Neural progenitor cell (in vitro differentiated cells): ENCODE results near the gene RNF148.

Experiments
- CTCF ChIP-seq: fragments of 200-600 bp; sonication (generic); IDR thresholded peaks from 2 replicates; pipeline ENCODE4 v1.5.1; 2017; ENCODE audit warnings: antibody characterized with exemption, mild to moderate bottlenecking
- EZH2 ChIP-seq: fragments of 200-600 bp; sonication (generic); IDR thresholded peaks from 2 replicates; pipeline ENCODE4 v1.6.1; 2017; ENCODE audit warnings: antibody characterized with exemption, mild to moderate bottlenecking, moderate library complexity

GRCh38 chr7:122675011-122675410 lies 27.7 kb downstream of the RNF148 start:
- no peak for TF ChIP-seq CTCF
- no peak for TF ChIP-seq EZH2
